GM15510 (cell line): ENCODE measurements around the gene CATSPER1.

Source experiments
- POLR2A ChIP-seq: IDR thresholded peaks from 3 replicates; pipeline ENCODE4 v1.6.1; 2011; ENCODE audit warnings: borderline replicate concordance; ENCODE audit not compliant: insufficient read length; ENCODE audit errors: extremely low read depth

Gene CATSPER1

DNA sequence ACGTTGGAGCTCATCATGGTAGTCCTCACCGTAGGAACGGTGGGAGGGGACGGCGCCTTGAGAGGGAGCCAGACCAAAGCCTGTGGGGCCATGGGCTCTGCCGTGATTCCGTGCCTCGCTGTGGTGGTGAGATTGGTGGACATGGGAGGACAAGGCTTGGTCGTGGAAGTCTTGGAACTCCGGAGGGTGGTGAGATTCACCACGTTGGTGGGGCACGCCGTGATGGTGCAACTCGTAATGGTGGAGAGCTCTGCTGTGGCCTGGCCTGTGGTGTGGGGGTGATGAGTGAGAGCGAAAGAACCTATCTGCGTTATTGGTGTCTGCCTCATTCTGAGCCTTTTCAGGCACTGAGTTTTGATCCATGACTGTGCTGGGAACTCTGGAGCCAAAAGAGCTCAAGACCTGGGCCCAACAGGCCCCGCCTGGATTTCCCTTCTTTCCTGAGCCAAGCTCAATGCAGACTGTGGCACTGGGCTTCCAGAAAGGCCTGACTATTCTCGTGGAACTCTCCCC lies at the start of gene CATSPER1:
Gene CATSPER1 (minus strand): TSS at position 463 of the 513 bp plus-strand sequence. CDS start 100 bp downstream, at position 363.
- TF ChIP-seq POLR2A = no peak

DNA sequence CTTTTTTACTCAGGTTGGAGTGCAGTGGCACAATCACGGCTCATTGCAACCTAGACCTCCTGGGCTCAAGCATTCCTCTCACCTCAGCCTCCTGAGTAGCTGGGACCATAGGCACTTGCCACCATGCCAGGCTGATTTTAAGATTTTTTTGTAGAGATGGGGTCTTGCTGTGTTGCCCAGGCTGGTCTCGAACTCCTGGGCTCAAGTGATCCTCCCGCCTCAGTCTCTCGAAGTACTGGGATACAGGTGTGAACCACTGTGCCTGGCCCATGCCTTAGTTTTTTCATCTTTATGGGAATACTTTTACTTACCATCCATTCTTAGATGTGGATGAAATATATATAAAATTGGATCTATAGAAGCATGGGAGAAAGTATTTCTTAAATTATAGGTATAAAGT lies 49.0 kb upstream of the CATSPER1 start:
- TF ChIP-seq POLR2A = no peak

DNA sequence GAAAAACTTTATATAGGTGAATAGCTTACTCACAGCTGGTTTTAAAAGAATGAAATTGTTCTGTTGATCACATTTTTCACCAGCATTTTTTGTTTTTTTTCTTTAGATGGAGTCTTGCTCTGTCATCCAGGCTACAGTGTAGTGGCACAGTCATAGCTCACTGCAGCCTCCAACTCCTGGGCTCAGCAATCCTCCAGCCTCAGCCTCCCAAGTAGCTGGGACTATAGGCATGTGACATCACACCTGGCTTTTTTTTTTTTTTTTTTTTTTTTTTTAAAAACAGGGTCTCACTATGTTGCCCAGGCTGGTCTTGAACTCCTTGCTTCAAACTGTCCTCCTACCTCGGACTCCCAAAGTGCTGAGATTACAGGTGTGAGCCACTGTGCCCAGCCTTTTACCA lies 47.4 kb upstream of the CATSPER1 start:
- no peak for TF ChIP-seq POLR2A

DNA sequence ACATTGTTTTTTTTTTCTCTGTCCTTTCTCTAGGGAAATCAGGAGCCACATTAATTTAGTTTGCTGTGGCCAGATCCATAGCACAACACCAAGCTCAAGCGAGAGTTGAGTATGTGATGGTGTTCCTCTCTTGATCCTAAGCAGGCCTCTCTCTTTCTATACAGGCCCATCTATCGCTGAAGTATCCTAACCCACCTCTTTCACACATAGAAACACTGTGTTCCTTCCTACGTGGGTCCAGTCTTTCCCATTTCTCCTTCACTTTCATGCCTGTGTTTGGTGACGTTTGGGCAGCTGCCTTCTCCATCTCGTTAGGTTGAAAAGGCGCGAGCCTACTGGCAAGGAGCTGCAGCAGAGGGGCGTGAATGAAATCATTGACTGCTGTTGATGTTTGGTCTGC lies 46.2 kb upstream of the CATSPER1 start:
- TF ChIP-seq POLR2A = no peak

DNA sequence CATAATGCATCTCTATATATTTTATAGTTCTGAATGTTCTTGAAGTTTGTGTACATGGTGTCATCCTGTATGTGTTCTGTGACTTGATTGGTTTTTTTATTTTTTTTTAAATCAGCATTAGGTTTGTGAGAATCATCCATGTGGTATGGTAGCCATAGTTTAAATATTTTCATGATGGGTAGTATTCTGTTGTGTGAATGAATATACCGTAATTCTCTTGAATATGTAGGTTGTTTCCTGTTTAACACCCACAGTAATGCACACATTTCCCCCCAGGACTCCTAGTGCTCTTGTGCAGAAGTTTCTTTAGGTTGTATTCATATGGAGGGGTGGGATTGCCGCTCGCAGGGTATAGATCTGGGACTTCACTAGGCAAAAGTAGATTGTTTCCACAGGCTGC lies 45.8 kb upstream of the CATSPER1 start:
- no peak for TF ChIP-seq POLR2A

DNA sequence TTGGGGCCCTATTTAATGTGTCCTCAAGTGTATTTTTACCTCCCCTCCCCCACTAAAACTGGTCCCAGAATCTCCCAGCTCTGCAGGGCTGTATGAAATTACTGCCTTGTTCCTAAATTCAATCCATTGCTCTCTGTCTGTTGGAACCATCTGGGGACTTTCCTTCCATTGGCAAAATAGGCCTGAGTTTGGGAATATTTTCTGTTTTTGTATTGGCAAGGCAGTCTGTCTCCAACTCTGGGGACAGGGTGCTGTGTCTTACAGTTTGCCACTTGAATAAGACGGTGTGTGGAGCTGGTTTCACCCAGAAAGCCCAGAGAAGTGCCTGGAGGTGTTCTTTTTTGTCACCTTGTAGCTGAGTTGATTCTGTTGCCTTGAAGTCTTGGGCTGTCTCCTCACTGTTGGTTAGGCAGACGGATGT lies 45.1 kb upstream of the CATSPER1 start:
- TF ChIP-seq POLR2A = no peak

DNA sequence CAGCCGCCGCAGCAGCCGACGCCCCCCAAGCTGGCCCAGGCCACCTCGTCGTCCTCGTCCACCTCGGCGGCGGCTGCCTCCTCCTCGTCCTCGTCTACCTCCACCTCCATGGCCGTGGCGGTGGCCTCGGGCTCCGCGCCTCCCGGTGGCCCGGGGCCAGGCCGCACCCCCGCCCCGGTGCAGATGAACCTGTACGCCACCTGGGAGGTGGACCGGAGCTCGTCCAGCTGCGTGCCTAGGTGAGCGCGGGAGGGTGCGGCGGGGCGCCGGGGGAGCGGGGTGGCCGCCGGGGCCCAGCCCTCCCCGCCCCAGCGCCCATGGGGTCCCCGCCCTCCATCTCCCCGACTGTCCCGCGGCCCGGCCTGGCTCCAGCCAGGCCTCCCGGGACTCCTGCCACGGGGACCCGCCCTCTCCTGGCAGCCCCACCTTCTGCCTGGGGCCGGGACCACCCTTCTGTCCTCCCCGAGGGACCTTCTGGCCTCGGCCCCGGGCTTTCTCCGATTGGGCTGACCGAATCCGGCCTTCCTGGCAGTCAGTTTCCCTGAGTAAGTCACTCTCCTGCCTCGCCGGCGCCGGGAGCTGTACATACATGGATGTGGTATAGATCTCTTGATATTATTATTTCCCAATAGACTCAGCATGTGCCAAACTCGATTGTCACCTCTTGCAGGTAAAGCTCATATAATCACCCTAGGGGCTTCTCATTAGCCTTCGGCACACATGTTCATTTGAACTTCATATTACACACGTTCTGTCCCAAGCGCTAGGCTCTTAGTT lies 44.5 kb upstream of the CATSPER1 start:
- no peak for TF ChIP-seq POLR2A

DNA sequence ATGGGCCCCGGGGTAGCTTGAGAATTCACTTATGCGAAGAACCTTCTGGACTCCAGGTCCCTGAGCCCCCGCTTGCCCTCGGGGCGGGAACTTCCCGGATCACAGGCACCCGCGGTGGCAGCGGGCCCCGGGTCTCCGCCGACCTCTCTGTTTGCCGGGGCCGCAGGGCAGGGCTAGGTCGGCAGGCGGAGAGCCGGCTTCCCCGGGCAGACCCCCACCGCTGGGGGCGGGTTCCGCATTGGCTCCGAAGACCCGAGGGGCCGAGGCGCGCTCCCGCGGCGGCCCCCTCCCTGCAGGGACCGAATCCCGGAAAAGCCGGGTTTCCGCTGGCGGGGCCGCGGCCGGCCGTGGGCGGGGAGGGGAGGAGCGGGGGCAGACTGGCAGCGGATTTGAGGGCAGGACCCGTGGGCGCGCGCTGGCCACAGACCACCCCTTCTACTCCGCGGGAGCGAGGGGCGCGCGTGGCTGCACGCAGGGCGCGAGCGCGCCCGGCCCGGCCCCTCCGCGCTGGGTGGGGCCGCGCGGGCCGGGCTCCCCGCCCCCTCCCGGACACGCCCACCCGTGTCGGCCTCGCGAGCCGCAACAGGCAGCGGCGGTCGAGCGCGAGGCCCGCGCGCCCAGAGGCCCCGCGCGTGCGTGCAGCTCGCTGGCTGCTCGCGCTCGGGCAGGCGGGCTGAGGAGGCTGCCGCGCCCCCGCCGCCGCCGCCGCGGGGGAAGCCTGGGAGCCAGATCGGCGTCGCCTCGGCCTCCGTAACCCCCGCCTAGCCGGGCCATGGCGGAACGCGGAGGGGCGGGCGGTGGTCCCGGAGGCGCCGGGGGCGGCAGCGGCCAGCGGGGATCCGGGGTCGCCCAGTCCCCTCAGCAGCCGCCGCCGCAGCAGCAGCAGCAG lies 43.7 kb upstream of the CATSPER1 start, which contains the start of gene PACS1:
Gene PACS1 (plus strand): TSS at position 558 of the 889 bp plus-strand sequence. CDS start 215 bp downstream, at position 773.
- peak; percentile 66 for TF ChIP-seq POLR2A

DNA sequence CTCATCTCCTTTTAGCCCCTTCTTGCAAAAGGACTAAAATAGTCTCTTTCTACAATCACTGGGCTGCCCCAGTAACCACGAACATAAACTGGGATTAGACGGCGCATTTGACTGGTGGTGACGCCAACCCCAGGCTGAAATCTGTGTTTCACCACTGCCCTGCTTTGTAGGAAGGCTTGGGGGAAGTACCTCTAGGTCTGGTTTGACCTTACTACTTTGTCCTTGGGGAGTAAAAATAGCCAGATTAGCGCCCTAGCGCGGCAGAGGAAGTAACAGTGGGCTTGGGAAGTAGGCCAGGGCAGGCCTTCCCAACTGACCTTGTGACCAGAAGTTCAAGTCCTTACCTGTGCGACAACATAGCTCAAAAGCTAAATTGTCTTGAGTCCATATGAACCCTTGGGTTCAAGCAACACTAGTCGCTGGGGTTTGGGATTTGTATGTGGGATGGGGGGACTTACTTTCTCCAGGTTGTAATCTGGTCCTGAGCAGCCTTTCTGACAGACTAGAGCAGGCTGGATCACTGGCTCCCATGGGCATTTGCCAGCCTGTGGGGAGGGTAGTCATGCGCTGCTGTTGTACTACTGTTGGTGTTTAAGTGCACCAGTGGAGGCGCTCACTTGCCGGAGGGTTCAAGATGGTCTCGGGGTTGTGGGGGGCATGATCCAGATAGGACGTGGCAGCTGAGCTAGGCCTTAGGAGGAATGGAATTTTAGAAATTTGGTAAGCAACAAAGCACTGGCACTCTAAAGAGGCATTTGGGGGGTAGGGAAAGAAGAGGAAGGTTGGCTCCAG lies 42.8 kb upstream of the CATSPER1 start:
- TF ChIP-seq POLR2A = peak; percentile 8

DNA sequence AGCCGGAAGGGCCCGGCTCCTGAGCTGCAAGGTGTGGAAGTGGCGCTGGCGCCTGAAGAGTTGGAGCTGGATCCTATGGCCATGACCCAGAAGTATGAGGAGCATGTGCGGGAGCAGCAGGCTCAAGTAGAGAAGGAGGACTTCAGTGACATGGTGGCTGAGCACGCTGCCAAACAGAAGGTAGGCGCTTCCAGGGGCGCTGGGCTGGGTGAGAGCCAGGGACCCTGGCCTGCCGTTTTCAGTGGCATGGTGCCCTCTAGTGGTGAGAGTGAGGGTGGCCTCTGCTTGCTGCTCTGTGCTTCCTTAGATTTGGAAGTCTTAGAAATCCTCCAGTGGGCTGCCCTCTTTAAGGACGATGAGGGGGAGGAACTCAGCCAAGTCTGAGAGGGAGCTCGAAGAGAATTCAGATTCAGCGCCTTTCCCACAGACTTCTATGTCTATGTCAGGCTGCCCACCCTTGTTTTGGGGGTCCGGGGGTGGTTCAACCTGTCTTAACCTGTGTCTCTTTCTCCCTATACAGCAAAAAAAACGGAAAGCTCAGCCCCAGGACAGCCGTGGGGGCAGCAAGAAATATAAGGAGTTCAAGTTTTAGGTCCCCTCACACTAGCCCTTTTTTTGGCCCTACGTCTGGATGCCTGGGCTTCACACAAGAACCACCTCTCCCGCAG lies 42.0 kb upstream of the CATSPER1 start:
- no peak for TF ChIP-seq POLR2A

DNA sequence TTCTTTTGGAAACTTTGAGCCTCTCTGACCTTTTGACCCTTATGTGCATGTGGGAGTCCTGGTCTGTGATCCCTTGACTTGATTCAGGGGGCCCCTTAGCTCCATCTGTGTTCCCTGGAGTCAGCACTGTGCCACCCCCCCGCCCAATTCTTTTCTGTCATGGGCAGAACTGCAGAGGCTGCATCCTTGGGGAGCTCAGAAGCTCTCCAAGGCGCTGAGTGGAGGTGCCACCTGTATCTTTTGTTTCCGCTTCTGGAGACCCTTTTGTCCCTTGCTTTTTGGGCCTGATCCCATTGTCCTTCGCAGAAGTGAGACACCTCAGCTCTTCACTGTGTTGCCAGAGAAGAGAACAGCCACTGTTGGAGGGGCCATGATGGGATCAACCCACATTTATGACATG lies 41.4 kb upstream of the CATSPER1 start:
- TF ChIP-seq POLR2A = no peak

DNA sequence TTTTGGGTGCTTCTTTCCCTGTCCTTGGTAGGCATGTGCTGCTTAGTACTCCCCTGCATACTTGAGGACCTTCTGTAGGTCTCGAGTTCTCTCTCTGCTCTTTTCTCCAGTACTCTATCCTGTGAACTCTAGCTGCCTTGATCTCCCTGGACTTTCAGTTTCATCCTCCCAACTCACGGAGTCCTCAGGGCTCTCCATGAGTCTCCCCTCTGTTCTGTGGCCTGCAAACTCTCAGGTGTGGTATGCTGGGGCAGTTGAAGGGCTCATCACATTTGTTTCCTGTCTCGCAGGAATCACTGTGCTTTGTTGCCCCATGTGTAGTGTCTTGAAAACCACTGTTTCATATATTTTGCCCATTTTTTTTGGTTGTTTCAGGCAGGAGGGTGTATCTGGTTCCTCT lies 40.5 kb upstream of the CATSPER1 start:
- TF ChIP-seq POLR2A = no peak

DNA sequence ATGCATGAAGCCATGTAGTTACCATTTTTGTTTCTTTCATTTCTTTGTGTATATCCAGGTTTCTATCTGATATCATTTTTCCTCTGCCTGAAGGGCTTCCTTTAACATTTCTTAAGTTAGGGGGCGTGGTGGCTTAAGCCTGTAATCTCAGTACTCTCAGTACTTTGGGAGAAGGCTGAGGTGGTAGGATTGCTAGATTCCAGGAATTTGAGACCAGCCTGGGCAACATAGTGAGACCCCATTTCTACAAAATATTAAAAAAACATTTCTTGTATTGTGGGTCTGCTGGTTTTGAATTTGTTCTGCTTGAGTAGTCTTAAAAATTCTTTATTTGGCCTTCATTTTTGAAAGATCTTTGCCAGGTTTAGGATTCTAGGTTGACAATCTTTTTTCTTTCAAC lies 38.3 kb upstream of the CATSPER1 start:
- TF ChIP-seq POLR2A = no peak

DNA sequence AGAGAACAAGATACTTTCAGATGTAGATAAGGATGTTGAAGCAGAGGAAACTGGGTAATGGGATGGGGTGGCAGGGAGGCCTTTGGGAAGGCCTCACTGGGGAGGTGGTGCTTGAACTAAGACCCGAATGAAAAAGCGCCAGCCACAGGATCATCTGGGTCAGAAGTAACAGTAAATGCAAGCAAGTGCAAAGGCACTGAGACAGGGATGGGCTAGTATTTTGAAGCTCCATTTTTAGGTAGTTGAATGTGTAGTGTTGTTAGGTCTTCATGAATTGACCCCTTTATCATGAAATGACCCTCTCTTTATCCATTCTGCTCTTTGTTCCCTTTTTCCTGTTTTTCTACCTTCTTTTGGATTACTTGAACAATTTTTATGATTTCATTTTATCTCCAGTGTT lies 37.6 kb upstream of the CATSPER1 start:
- no peak for TF ChIP-seq POLR2A
